KBM-7 (cell line): ENCODE data around the gene RAB11A.

Source experiments
- DNase-seq: peaks from one replicate; pipeline ENCODE4 v3.0.0-alpha.2; 2015
- in situ Hi-C: fragments of 300-500 bp; cut with MboI; formaldehyde crosslinking; loops from 2 replicates; pipeline ENCODE4 v1.14.3; 2020; ENCODE audit warnings: low sequenced_read_pairs, low pct_unique_long_range_greater_than_20kb, mixed read lengths

The RAB11A gene

GRCh38 chr15:65869126-65869953 is at the start of gene RAB11A:
RAB11A (plus strand) TSS chr15:65869491; CDS start chr15:65869586, 95 bp downstream.
- in situ Hi-C loops = no loop called here

GRCh38 chr15:65819563-65819960 is 49.7 kb upstream of the RAB11A start:
- in situ Hi-C loops = no loop called here
- no peak for DNase-seq

More at GRCh38 chr15:65869126-65869953, at the start of gene RAB11A:
- DNase-seq = peak; percentile 100

- no peak for DNase-seq
- in situ Hi-C loops = no loop called here
These were observed 48.2 kb upstream of the RAB11A start for GRCh38 chr15:65821070-65821469.

- DNase-seq = no peak
- in situ Hi-C loops = no loop called here
These were observed 47.0 kb upstream of the RAB11A start for GRCh38 chr15:65822316-65822715.

GRCh38 chr15:65824031-65824743 is 45.1 kb upstream of the RAB11A start:
- DNase-seq = peak; percentile 80
- in situ Hi-C loops = no loop called here

GRCh38 chr15:65824941-65825544 is 44.2 kb upstream of the RAB11A start:
- no peak for DNase-seq
- in situ Hi-C loops = no loop called here

GRCh38 chr15:65827065-65827464 is 42.2 kb upstream of the RAB11A start:
- in situ Hi-C loops = no loop called here

GRCh38 chr15:65828585-65828984 is 40.7 kb upstream of the RAB11A start:
- in situ Hi-C loops = no loop called here
- DNase-seq = no peak

More at GRCh38 chr15:65827065-65827464, 42.2 kb upstream of the RAB11A start:
- no peak for DNase-seq

GRCh38 chr15:65829130-65829764 is 40.0 kb upstream of the RAB11A start:
- DNase-seq = peak; percentile 58
- in situ Hi-C loops = no loop called here

- in situ Hi-C loops = no loop called here
- peak; percentile 95 for DNase-seq
These were observed 36.5 kb upstream of the RAB11A start for GRCh38 chr15:65832549-65833364.

- in situ Hi-C loops = no loop called here
- DNase-seq = no peak
These were observed 35.6 kb upstream of the RAB11A start for GRCh38 chr15:65833501-65834205.

GRCh38 chr15:65834603-65835282 is 34.5 kb upstream of the RAB11A start:
- no peak for DNase-seq
- in situ Hi-C loops = no loop called here

- no peak for DNase-seq
- in situ Hi-C loops = no loop called here
These were observed 33.8 kb upstream of the RAB11A start for GRCh38 chr15:65835447-65835846.

GRCh38 chr15:65836665-65837064 is 32.6 kb upstream of the RAB11A start:
- DNase-seq = no peak
- in situ Hi-C loops = no loop called here

GRCh38 chr15:65837301-65838294 is 31.7 kb upstream of the RAB11A start:
- in situ Hi-C loops = no loop called here
- DNase-seq = peak; percentile 75

GRCh38 chr15:65839354-65839901 is 29.9 kb upstream of the RAB11A start:
- in situ Hi-C loops = no loop called here
- no peak for DNase-seq
